DND-41 (cell line): Measurements from ENCODE around the gene LYVE1.

Experiments
- EZH2 ChIP-seq: IDR thresholded peaks from 3 replicates; pipeline ENCODE4 v1.6.1; 2012; ENCODE audit warnings: borderline replicate concordance, low read depth, mild to moderate bottlenecking, moderate library complexity, low read length, inconsistent platforms; ENCODE audit not compliant: severe bottlenecking
- TF ChIP-seq, protein P1 (sequence below): IDR thresholded peaks from 2 replicates; pipeline ENCODE4 v1.5.1; 2012; ENCODE audit warnings: borderline replicate concordance, low read length, moderate library complexity, mild to moderate bottlenecking; ENCODE audit not compliant: poor library complexity, severe bottlenecking; ENCODE audit errors: extremely low read depth

DNA sequence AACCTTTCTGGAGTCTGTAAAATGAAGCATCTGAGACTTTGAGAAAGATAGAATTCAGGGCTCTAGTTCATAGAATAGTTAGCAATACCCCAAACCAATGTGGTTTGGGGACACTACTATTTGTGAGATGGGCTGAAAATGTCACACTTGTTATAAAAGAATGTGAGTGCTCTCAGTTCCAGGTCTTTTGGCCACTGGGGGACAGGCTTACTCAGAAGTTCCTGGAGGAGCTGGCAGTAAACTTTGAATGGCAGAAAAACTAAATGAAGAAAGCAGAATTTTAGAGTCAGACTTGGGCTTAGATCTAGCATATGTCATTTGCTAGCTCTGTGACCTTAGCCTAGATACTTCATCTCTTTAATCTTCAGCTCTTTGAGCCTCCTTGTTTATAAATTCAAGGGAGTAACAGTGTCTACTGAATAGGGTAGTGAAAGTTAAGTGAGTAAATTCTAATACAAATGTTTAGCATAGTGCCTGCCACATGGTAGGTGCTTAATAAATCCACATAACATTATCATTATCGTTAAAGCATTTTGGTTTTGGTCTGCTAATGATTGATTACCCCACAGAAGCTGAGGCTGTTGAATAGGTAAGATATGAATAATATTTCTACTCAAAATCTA, 3.7 kb downstream of the LYVE1 start:
- TF ChIP-seq, protein P1, sequence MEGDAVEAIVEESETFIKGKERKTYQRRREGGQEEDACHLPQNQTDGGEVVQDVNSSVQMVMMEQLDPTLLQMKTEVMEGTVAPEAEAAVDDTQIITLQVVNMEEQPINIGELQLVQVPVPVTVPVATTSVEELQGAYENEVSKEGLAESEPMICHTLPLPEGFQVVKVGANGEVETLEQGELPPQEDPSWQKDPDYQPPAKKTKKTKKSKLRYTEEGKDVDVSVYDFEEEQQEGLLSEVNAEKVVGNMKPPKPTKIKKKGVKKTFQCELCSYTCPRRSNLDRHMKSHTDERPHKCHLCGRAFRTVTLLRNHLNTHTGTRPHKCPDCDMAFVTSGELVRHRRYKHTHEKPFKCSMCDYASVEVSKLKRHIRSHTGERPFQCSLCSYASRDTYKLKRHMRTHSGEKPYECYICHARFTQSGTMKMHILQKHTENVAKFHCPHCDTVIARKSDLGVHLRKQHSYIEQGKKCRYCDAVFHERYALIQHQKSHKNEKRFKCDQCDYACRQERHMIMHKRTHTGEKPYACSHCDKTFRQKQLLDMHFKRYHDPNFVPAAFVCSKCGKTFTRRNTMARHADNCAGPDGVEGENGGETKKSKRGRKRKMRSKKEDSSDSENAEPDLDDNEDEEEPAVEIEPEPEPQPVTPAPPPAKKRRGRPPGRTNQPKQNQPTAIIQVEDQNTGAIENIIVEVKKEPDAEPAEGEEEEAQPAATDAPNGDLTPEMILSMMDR, result no peak
- no peak for TF ChIP-seq EZH2
